Mammary epithelial cell (primary cell): ENCODE data around the gene PAM16.

Experiments used
- CTCF ChIP-seq, 2 donors: IDR thresholded peaks in 1 of 2; conservative IDR thresholded peaks in 1 of 2; 2 replicates each; pipeline ENCODE4 v1.5.1; 2011 to 2012; ENCODE audit warnings: inconsistent platforms in 2 of 2, low read length in 2 of 2, mild to moderate bottlenecking in 2 of 2, control low read depth in 1 of 2, low read depth in 1 of 2; ENCODE audit not compliant: insufficient read depth in 1 of 2; ENCODE audit errors: extremely low read depth in 1 of 2
- EZH2 ChIP-seq: IDR thresholded peaks from 2 replicates; pipeline ENCODE4 v1.6.1; 2012; ENCODE audit warnings: low read length, inconsistent platforms, borderline replicate concordance

GRCh38 chr16:4359914-4360313 lies 8.8 kb upstream of the PAM16 start:
- TF ChIP-seq CTCF (conservative IDR thresholded peaks at IDR 0.05 in 1 of 2, IDR thresholded peaks at IDR 0.05 in 1 of 2; ENCODE audit: extremely low read depth in 1 of 2, insufficient read depth in 1 of 2, low read depth in 1 of 2, low read length in 2 of 2) (no peak), EZH2 (no peak)
